Measurements from ENCODE around the gene PRKCQ.

PRKCQ gene

DNA sequence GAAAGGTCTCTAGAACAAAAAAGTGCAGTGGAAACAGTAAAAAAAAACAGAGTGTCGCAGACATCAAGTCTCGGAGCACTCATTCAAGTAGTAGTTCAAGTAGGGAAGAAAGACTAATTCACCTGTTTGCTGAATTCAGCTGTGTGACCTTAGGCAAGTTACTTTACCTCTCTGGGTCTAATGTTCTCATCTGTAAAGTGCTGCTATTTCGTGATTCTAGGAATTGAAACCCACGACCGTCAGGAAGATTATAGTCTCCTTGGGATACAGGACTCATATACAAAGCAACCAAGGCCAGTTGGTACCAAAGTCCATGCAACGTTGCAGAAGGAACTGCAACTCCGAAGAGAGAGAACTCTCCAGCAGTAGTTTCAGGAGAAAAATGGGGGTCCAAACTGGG is 26.1 kb downstream of the PRKCQ start:
- Histone ChIP-seq H3K79me2 (ENCODE audit: insufficient read depth, low read length) (no peaks in the 10 kb centered on the region), H3K27me3 (ENCODE audit: low read length) (no peaks in the 10 kb centered on the region), H3K9me3 (ENCODE audit: insufficient read depth, low read length) (no peaks in the 10 kb centered on the region), H3F3A (ENCODE audit: insufficient read depth) (no peaks in the 10 kb centered on the region), H3K4me2 (ENCODE audit: low read depth, low read length, poor library complexity, severe bottlenecking) (no peak overlapping the region), H3K36me3 (ENCODE audit: low read length) (no peaks in the 10 kb centered on the region), H3K27ac (ENCODE audit: low read depth, low read length) (no peak overlapping the region), H3K4me3 (ENCODE audit: insufficient read depth, low read length, poor library complexity, severe bottlenecking) (no peak overlapping the region), H3K9ac (ENCODE audit: low read length) (no peak overlapping the region), H2AFZ (ENCODE audit: low read depth, low read length, severe bottlenecking) (no peak overlapping the region), H4K20me1 (ENCODE audit: low read depth, low read length) (no peaks in the 10 kb centered on the region), H3K9me2 (replicated peaks; ENCODE audit: insufficient read depth, low read length) (no peaks in the 10 kb centered on the region)
- TF ChIP-seq, protein P1, sequence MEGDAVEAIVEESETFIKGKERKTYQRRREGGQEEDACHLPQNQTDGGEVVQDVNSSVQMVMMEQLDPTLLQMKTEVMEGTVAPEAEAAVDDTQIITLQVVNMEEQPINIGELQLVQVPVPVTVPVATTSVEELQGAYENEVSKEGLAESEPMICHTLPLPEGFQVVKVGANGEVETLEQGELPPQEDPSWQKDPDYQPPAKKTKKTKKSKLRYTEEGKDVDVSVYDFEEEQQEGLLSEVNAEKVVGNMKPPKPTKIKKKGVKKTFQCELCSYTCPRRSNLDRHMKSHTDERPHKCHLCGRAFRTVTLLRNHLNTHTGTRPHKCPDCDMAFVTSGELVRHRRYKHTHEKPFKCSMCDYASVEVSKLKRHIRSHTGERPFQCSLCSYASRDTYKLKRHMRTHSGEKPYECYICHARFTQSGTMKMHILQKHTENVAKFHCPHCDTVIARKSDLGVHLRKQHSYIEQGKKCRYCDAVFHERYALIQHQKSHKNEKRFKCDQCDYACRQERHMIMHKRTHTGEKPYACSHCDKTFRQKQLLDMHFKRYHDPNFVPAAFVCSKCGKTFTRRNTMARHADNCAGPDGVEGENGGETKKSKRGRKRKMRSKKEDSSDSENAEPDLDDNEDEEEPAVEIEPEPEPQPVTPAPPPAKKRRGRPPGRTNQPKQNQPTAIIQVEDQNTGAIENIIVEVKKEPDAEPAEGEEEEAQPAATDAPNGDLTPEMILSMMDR (IDR thresholded peaks at IDR 0.05; ENCODE audit: insufficient read depth, low read length, poor library complexity, severe bottlenecking), result no peak
- no peak for TF ChIP-seq EZH2phosphoT487 (conservative IDR thresholded peaks at IDR 0.05; ENCODE audit: low read length)

DNA sequence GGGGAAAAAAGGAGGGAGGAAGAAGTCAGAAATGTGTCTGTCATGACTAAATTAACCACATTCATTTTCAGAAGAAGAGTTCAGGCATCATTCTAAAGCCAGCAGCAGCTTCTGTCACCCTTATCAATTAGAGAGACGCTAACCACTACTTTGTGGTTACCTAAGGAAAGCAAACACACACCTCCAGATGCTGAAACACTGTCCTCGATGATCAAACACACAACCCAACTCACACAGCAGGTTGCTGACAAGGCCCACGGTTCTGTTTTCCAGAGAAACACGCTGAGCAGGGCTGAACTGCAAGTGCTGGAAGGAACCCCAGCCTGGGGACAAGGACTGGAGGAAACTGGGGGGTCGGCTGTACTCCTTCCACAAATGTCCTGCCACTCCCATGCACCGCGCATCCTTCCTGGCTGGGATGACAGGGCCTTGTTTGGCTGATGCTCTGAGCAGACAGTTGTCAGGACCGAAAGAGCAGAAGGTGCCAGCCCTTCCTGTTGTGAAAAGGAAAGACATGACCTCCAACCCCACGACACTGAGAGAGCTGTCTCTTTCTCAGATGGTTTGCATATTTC is 36.6 kb downstream of the PRKCQ start:
- Histone ChIP-seq H3K4me3 (ENCODE audit: insufficient read depth, low read length, poor library complexity, severe bottlenecking) (no peak overlapping the region), H3K4me2 (ENCODE audit: low read depth, low read length, poor library complexity, severe bottlenecking) (no peak overlapping the region), H2AFZ (ENCODE audit: low read depth, low read length, severe bottlenecking) (no peak overlapping the region), H3K36me3 (ENCODE audit: low read length) (no peaks in the 10 kb centered on the region), H4K20me1 (ENCODE audit: low read depth, low read length) (no peaks in the 10 kb centered on the region), H3K27ac (ENCODE audit: low read depth, low read length) (no peak overlapping the region), H3K9me3 (ENCODE audit: insufficient read depth, low read length) (no peaks in the 10 kb centered on the region; the same call in 1 of the 2 replicates), H3K79me2 (ENCODE audit: insufficient read depth, low read length) (no peaks in the 10 kb centered on the region), H3K27me3 (ENCODE audit: low read length) (no peaks in the 10 kb centered on the region), H3K9ac (ENCODE audit: low read length) (no peak overlapping the region), H3F3A (ENCODE audit: insufficient read depth) (no peaks in the 10 kb centered on the region), H3K9me2 (replicated peaks; ENCODE audit: insufficient read depth, low read length) (no peaks in the 10 kb centered on the region)
- TF ChIP-seq, protein P1 (IDR thresholded peaks at IDR 0.05; ENCODE audit: insufficient read depth, low read length, poor library complexity, severe bottlenecking), result no peak
- TF ChIP-seq EZH2phosphoT487 (conservative IDR thresholded peaks at IDR 0.05; ENCODE audit: low read length), result no peak

DNA sequence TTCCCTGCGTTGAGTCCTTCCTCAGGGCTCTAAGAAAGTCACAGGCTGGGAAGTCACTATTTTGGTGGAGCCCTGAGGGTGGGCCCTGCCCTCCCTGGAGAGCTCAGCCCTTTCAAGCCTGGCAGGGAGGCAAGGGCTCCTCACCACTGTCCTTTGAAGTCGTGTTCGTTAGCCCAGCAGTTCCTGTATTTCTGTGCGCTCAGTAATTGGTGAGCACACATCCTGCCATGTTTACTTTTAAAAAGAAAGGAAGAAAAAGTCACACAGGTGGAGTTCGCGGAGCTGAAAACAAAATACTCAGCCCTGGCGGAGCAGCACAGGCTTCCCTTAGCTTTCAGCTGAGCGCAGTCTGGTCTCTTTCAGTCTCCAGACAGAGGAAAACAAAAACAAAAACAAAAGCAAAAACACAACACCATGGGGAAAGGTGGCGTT is 37.1 kb downstream of the PRKCQ start:
- H3K4me2 ChIP-seq (ENCODE audit: low read depth, low read length, poor library complexity, severe bottlenecking), result no peak overlapping the region
- no peak overlapping the region for H3K9ac ChIP-seq (ENCODE audit: low read length)
- no peaks in the 10 kb centered on the region for H3K9me2 ChIP-seq (replicated peaks; ENCODE audit: insufficient read depth, low read length)
- TF ChIP-seq, protein P1 (IDR thresholded peaks at IDR 0.05; ENCODE audit: insufficient read depth, low read length, poor library complexity, severe bottlenecking), result no peak
- TF ChIP-seq EZH2phosphoT487 (conservative IDR thresholded peaks at IDR 0.05; ENCODE audit: low read length), result no peak
- no peak overlapping the region for H2AFZ ChIP-seq (ENCODE audit: low read depth, low read length, severe bottlenecking)
- no peak overlapping the region for H3K4me3 ChIP-seq (ENCODE audit: insufficient read depth, low read length, poor library complexity, severe bottlenecking)
- H3K79me2 ChIP-seq (ENCODE audit: insufficient read depth, low read length), result no peaks in the 10 kb centered on the region
- H3K9me3 ChIP-seq (ENCODE audit: insufficient read depth, low read length), result no peaks in the 10 kb centered on the region; the same call in 1 of the 2 replicates
- H3K36me3 ChIP-seq (ENCODE audit: low read length), result no peaks in the 10 kb centered on the region
- no peaks in the 10 kb centered on the region for H3F3A ChIP-seq (ENCODE audit: insufficient read depth)
- H3K27me3 ChIP-seq (ENCODE audit: low read length), result no peaks in the 10 kb centered on the region
- no peaks in the 10 kb centered on the region for H4K20me1 ChIP-seq (ENCODE audit: low read depth, low read length)
- H3K27ac ChIP-seq (ENCODE audit: low read depth, low read length), result no peak overlapping the region
